Kidney glomerular epithelial cell (primary cell): ENCODE data around the gene TRIM10.
A peak's percentile ranks its signal among the peaks of the same experiment; 100 is the strongest.
"Not testable (repeated sequence)": the region's sequence is repeated elsewhere in the genome, so short reads cannot be mapped to it uniquely, and the experiment has no call there.

Experiments
- DNase-seq: peaks from one replicate; lab custom pipeline; 2025; lab: John Stamatoyannopoulos, UW

The TRIM10 gene

DNA sequence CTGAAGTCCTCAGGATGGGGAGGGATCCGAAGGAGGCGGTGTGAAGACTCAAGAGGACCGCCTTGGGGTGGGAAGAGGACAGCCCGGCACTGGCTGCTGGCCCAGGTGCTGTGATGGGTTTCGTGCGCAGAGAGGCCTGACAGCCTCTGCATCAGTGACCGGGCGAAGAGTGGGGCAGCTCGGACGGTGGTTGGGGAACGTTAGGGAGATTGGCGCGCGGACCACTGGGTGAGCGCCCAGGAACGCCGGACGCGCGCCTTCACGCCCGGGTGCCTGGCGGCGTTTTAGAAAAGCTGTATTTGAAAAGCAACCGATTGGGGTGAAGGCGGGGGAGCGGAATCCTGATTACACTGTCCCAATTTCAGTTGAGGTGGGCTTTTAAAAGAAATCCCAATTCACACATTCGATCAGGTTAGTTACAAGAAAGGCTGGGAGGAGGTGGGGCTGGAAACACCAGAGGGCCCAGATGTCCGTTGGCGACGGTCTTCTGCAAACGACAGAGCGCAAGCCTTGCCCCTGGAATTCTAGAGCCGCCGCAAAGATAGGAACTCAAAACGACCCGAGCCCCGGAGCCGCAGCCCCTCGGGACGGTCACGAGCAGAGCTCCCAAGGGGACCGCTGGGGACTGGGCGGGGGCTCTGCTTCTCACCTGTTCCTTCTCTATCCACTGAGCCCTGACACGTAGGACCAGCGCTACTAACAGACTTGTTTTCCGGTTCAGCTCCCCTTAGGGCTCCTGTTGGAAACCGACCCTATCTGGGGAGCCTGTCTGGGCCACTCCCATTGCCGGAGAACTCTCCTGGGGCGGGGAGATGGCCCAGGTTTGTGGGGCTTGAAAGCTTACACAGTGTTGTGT, 33.5 kb downstream of the TRIM10 start:
- no peak for DNase-seq

GRCh38 chr6:30122515-30122914, 38.5 kb downstream of the TRIM10 start:
- DNase-seq = no peak

- DNase-seq = no peak
These were observed 39.3 kb downstream of the TRIM10 start for GRCh38 chr6:30121446-30122366.

DNA sequence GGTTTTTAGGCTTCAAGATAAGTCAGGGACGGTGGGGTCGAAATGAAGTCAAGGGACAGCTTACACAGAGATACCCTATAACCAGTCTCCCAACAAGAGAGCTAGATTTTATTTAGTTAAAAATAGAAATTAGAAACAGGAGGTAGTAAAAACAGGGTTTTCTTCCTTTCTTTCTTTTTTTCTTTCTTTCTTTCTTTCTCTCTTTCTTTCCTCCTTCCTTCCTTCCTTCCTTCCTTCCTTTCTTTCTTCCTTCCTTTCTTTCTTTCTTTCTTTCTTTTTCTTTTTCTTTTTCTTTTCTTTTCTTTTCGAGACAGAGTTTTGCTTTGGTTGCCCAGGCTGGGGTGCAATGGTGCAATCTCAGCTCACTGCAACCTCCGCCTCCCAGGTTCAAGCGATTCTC, 42.3 kb downstream of the TRIM10 start:
- not testable (repeated sequence) for DNase-seq

GRCh38 chr6:30116724-30117123, 44.3 kb downstream of the TRIM10 start:
- no peak for DNase-seq

- no peak for DNase-seq
These were observed 47.2 kb downstream of the TRIM10 start for GRCh38 chr6:30113841-30114240.

DNA sequence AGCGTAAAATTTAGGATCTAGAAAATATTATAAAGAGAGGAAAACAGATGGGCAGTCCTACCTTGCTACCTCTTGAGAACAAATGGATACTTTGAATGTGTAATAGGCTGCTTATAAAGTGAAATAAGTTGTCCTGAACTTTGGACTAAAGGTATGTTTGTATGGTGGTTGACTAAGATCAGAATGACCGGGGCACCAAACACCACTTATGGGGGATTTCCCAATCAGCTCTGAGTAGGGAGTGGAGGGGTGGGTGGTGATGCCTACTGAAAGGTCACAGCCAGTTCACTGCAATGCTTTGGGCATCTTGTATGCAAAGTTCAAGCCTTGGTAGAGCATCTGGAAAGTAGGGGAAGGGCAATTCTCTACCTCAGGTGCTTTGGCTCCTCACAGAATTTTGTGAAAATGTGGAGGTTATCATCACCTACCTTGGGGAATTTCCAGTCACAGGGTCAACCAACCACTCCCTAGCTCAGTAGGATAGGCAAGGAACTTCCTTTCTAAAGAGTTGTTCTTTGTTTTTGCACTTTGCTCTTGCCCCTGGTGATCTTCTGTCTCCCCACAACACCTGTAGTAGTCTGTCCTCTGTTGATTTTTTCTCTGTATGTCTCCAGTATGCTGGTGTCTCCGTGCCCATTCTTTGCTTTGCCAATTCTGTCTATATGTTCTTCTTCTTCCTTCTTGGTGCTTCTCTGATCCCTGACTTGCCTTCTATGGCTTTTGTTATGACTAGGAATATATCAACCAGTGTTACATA, 47.8 kb downstream of the TRIM10 start, which contains the start of gene TRIM31:
Gene TRIM31 (minus strand): TSS at position 88 of the 757 bp plus-strand sequence. CDS start 285 bp downstream, outside the sequence.
- DNase-seq = no peak

DNA sequence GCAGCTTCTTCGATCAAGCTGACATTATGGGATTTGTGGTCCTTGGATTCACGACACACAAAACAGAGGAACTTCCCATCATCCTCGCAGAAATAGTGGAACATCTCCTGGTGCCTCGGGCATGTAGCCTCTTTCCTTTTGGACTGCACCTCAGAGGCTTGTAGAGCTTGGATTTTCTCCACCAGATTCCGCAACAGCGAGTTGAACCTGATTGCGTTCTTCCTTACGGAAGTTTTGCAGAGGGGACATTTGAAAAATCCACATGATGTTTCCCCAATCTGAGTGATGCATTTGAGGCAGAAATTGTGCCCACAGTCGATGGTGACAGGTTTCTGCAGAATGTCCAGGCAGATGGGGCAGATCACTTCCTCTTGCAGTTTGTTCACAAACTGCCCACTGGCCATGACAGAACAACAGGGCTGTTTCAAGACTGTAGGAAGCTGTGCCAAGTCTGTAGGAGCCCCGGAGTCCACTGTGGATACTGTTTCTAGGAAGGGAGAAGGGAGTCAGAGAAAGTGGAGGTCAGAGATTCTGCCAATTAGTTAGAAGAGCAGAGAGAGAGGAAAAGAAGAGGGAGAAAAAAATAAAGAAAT, 48.5 kb downstream of the TRIM10 start:
- no peak for DNase-seq

- DNase-seq = no peak
These were observed 49.6 kb downstream of the TRIM10 start for GRCh38 chr6:30111266-30111856.

GRCh38 chr6:30104661-30105060, 56.4 kb downstream of the TRIM10 start:
- no peak for DNase-seq

GRCh38 chr6:30103872-30104179, 57.2 kb downstream of the TRIM10 start:
- DNase-seq = no peak

- peak; percentile 88 for DNase-seq
These were observed 57.8 kb downstream of the TRIM10 start for GRCh38 chr6:30102970-30103871.

GRCh38 chr6:30102414-30102969, 58.5 kb downstream of the TRIM10 start:
- no peak for DNase-seq
